Measurements from ENCODE around the gene PTGER2. TPM values are rescaled to one million over a fixed set of nuclear protein-coding genes. Genes with fewer than 3 reads are reported as not detected.

Gene PTGER2
- total and polyA plus RNA-seq, 2 of the 8 experiments (the other 6 are each of a cell fraction or from before 2014, with no cell fraction given) = 1.2 TPM

DNA sequence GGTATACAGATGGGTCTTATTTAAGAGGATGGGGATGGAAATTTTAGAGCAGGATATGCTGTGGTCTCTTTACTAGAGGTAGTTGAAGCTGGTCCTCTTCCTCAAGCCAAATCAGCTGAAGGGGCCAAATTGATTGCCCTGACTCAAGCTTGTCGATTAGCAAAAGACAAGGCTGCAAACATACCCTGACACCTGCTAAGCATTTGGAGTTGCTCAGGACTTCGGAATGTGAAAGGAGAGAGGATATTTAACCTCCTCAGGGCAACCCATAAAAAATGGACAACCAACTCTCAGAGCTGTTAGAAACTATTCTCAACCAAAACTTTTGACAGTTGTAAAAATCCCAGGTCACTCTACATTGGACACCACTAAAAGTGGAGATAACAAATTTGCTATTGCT is 31.0 kb upstream of the PTGER2 start (continued):
- TF ChIP-seq, protein P1, sequence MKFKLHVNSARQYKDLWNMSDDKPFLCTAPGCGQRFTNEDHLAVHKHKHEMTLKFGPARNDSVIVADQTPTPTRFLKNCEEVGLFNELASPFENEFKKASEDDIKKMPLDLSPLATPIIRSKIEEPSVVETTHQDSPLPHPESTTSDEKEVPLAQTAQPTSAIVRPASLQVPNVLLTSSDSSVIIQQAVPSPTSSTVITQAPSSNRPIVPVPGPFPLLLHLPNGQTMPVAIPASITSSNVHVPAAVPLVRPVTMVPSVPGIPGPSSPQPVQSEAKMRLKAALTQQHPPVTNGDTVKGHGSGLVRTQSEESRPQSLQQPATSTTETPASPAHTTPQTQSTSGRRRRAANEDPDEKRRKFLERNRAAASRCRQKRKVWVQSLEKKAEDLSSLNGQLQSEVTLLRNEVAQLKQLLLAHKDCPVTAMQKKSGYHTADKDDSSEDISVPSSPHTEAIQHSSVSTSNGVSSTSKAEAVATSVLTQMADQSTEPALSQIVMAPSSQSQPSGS (IDR thresholded peaks at IDR 0.05; ENCODE audit: low read length) = no peak
